ENCODE data around the gene SI. TPM values are rescaled to one million over a fixed set of nuclear protein-coding genes. Genes with fewer than 3 reads are reported as not detected.
"Not testable (repeated sequence)": the region's sequence is repeated elsewhere in the genome, so short reads cannot be mapped to it uniquely, and the experiment has no call there.

Gene SI
- total RNA-seq, result not detected
- long read RNA-seq, result 0 reads

- intact Hi-C loops (cut with DNase I), result no loop called here
- DNase-seq (ENCODE audit: low spot score), result no peak
Observed at GRCh38 chr3:165078293-165078692, at the start of gene SI. Gene SI (minus strand): TSS chr3:165078496. CDS start chr3:165076012, 2,484 bp downstream.

GRCh38 chr3:165125836-165126235, 47.5 kb upstream of the SI start:
- no peak for DNase-seq (ENCODE audit: low spot score)
- intact Hi-C loops (cut with DNase I), result no loop called here

GRCh38 chr3:165111401-165111800, 33.1 kb upstream of the SI start:
- DNase-seq (ENCODE audit: low spot score), result no peak
- intact Hi-C loops (cut with DNase I), result no loop called here

- intact Hi-C loops (cut with DNase I), result no loop called here
- DNase-seq (ENCODE audit: low spot score), result no peak
Observed at GRCh38 chr3:165103616-165104015, 25.3 kb upstream of the SI start.

GRCh38 chr3:165082650-165083049, 4.4 kb upstream of the SI start:
- intact Hi-C loops (cut with DNase I), result no loop called here
- DNase-seq (ENCODE audit: low spot score), result no peak

- DNase-seq (ENCODE audit: low spot score), result no peak
- intact Hi-C loops (cut with DNase I), result no loop called here
Observed at GRCh38 chr3:165081183-165081582, 2.9 kb upstream of the SI start.

GRCh38 chr3:165075695-165076094, 2.6 kb downstream of the SI start:
- DNase-seq (ENCODE audit: low spot score), result no peak
- intact Hi-C loops (cut with DNase I), result no loop called here

- intact Hi-C loops (cut with DNase I), result no loop called here
- no peak for DNase-seq (ENCODE audit: low spot score)
Observed at GRCh38 chr3:165070682-165071081, 7.6 kb downstream of the SI start.

GRCh38 chr3:165056510-165056909, 21.8 kb downstream of the SI start:
- intact Hi-C loops (cut with DNase I), result no loop called here
- DNase-seq (ENCODE audit: low spot score), result no peak

- intact Hi-C loops (cut with DNase I), result no loop called here
- no peak for DNase-seq (ENCODE audit: low spot score)
Observed at GRCh38 chr3:165040186-165040585, 38.1 kb downstream of the SI start.

- no peak for DNase-seq (ENCODE audit: low spot score)
- intact Hi-C loops (cut with DNase I), result no loop called here
Observed at GRCh38 chr3:165011557-165011956, 66.7 kb downstream of the SI start.

- DNase-seq (ENCODE audit: low spot score), result no peak
- intact Hi-C loops (cut with DNase I), result no loop called here
Observed at GRCh38 chr3:164984947-164985346, 93.3 kb downstream of the SI start.

- intact Hi-C loops (cut with DNase I), result no loop called here
- DNase-seq (ENCODE audit: low spot score), result no peak
Observed at GRCh38 chr3:164962610-164963009, 115.7 kb downstream of the SI start.

GRCh38 chr3:164952966-164953365, 125.3 kb downstream of the SI start:
- DNase-seq (ENCODE audit: low spot score), result no peak
- intact Hi-C loops (cut with DNase I), result no loop called here

- DNase-seq (ENCODE audit: low spot score); intact Hi-C loops (cut with DNase I): not testable (repeated sequence)
Observed at GRCh38 chr3:164951403-164951802, 126.9 kb downstream of the SI start.

GRCh38 chr3:164940745-164941144, 137.6 kb downstream of the SI start:
- intact Hi-C loops (cut with DNase I), result no loop called here
- no peak for DNase-seq (ENCODE audit: low spot score)

GRCh38 chr3:164929642-164930041, 148.7 kb downstream of the SI start:
- no peak for DNase-seq (ENCODE audit: low spot score)
- intact Hi-C loops (cut with DNase I), result no loop called here

Other genes with a start within 250 kb of the SI start
- not detected for gene SLITRK3, start 117.9 kb upstream of the SI start, total RNA-seq

All from cardiac septum (tissue), 1 donor.